Liver (tissue), 9 donors: ENCODE results near the gene CCR2. TPM values are rescaled to one million over a fixed set of nuclear protein-coding genes. Genes with fewer than 3 reads are reported as not detected.

Experiments used
- DNase-seq: peaks from one replicate; pipeline ENCODE4 v3.0.0-alpha.2; 2017; ENCODE audit warnings: low spot score
- H3K27ac ChIP-seq, 2 donors: one replicate each; pipeline ENCODE4 v1.7.0; 2013; ENCODE audit warnings: inconsistent platforms in 2 of 2, low read length in 2 of 2, control low read depth in 1 of 2, low read depth in 1 of 2, mild to moderate bottlenecking in 1 of 2
- H3K27me3 ChIP-seq, 4 donors: one replicate each; pipeline versions ENCODE4 v1.6.1 to v1.7.0; 2013; ENCODE audit warnings: low read length in 3 of 4, inconsistent platforms in 1 of 4, mild to moderate bottlenecking in 1 of 4, moderate library complexity in 1 of 4; ENCODE audit not compliant: control insufficient read depth in 4 of 4, insufficient read depth in 4 of 4
- H3K36me3 ChIP-seq, 4 donors: one replicate each; pipeline versions ENCODE4 v1.6.1 to v1.7.0; 2013; ENCODE audit warnings: low read length in 3 of 4, mild to moderate bottlenecking in 3 of 4, low read depth in 1 of 4, moderate library complexity in 1 of 4; ENCODE audit not compliant: control insufficient read depth in 4 of 4, insufficient read depth in 3 of 4
- H3K4me1 ChIP-seq, 4 donors: one replicate each; pipeline versions ENCODE4 v1.6.1 to v1.7.0; 2013; ENCODE audit warnings: low read length in 3 of 4, mild to moderate bottlenecking in 3 of 4, moderate library complexity in 1 of 4; ENCODE audit not compliant: control insufficient read depth in 4 of 4, insufficient read depth in 4 of 4
- H3K4me3 ChIP-seq, 3 donors: one replicate each; pipeline versions ENCODE4 v1.6.1 to v1.7.0; 2013; ENCODE audit warnings: low read length in 3 of 3, control low read depth in 1 of 3, low read depth in 1 of 3, mild to moderate bottlenecking in 1 of 3
- H3K9ac ChIP-seq, 2 donors: one replicate each; pipeline ENCODE4 v1.7.0; 2013; ENCODE audit warnings: low read length in 2 of 2, mild to moderate bottlenecking in 2 of 2, moderate library complexity in 2 of 2, control low read depth in 1 of 2, low read depth in 1 of 2
- H3K9me3 ChIP-seq, 4 donors: one replicate each; pipeline versions ENCODE4 v1.6.1 to v1.7.0; 2013; ENCODE audit warnings: low read length in 3 of 4; ENCODE audit not compliant: control insufficient read depth in 4 of 4
- EGR1 ChIP-seq, 2 donors: IDR thresholded peaks; 2 replicates each; pipeline ENCODE4 v1.6.1; 2016 to 2018; ENCODE audit warnings: antibody characterized with exemption in 2 of 2, low read depth in 2 of 2
- FOXA1 ChIP-seq: IDR thresholded peaks from 2 replicates; pipeline ENCODE4 v1.6.1; 2016; ENCODE audit warnings: antibody characterized with exemption
- FOXA2 ChIP-seq: IDR thresholded peaks from 2 replicates; pipeline ENCODE4 v1.6.1; 2016; ENCODE audit warnings: antibody characterized with exemption
- GABPA ChIP-seq, 2 donors: IDR thresholded peaks in 1 of 2; conservative IDR thresholded peaks in 1 of 2; 2 replicates each; pipeline ENCODE4 v1.6.1; 2016; ENCODE audit warnings: antibody characterized with exemption in 2 of 2, mild to moderate bottlenecking in 1 of 2, moderate library complexity in 1 of 2
- HNF4A ChIP-seq, 2 donors: conservative IDR thresholded peaks; 2 replicates each; pipeline ENCODE4 v1.6.1; 2016; ENCODE audit warnings: antibody characterized with exemption in 2 of 2, mild to moderate bottlenecking in 2 of 2
- HNF4G ChIP-seq: IDR thresholded peaks from 2 replicates; pipeline ENCODE4 v1.6.1; 2016; ENCODE audit warnings: antibody characterized with exemption
- JUND ChIP-seq, 2 donors: IDR thresholded peaks; 2 replicates each; pipeline ENCODE4 v1.6.1; 2016; ENCODE audit warnings: antibody characterized with exemption in 2 of 2
- NR2F2 ChIP-seq: IDR thresholded peaks from 2 replicates; pipeline ENCODE4 v1.6.1; 2016; ENCODE audit warnings: antibody characterized with exemption
- RAD21 ChIP-seq, 2 donors: IDR thresholded peaks; 2 replicates each; pipeline ENCODE4 v1.6.1; 2016; ENCODE audit warnings: antibody characterized with exemption in 2 of 2, mild to moderate bottlenecking in 2 of 2
- RXRA ChIP-seq, 2 donors: IDR thresholded peaks; 2 replicates each; pipeline ENCODE4 v1.6.1; 2017 to 2018; ENCODE audit warnings: antibody characterized with exemption in 2 of 2, mild to moderate bottlenecking in 1 of 2
- SP1 ChIP-seq: IDR thresholded peaks from 2 replicates; pipeline ENCODE4 v1.6.1; 2018; ENCODE audit warnings: antibody characterized with exemption, mild to moderate bottlenecking
- YY1 ChIP-seq: IDR thresholded peaks from 2 replicates; pipeline ENCODE4 v1.6.1; 2016; ENCODE audit warnings: antibody characterized with exemption, mild to moderate bottlenecking
- ZBTB33 ChIP-seq: IDR thresholded peaks from 2 replicates; pipeline ENCODE4 v1.6.1; 2016; ENCODE audit warnings: antibody characterized with exemption
- WGBS: extraction: QIAGEN DNeasy Blood & Tissue Kit; methylation state at CpG from one replicate; pipeline ENCODE4 v1.1.7; 2013; 5-methylcytosine and 5-hydroxymethylcytosine counted together
- polyA plus RNA-seq, 2 donors: library from polyadenylated mRNA; stranded (reverse) in 1 of 2; unstranded in 1 of 2; fragments of 200-250 nt in 1 of 2; fragments of >200 nt in 1 of 2; fragmentation: Nextera tagmentation in 1 of 2; extraction: Ambion mirVana in 1 of 2; gene quantifications; one replicate each; pipeline versions ENCODE4 v1.2.1 to v1.2.3, GENCODE V29; 2013 to 2015
- total RNA-seq, 2 donors: library from RNA; depleted of rRNA; stranded (reverse); fragments of >200 nt; gene quantifications; one replicate each; pipeline ENCODE4 v1.2.3, GENCODE V29; 2014
- TF ChIP-seq, protein P1 (sequence below): fragments of 150-350 bp; IDR thresholded peaks from 2 replicates; pipeline ENCODE4 v1.5.1; 2017; ENCODE audit warnings: improper control_type of control experiment, low read depth, low read length; ENCODE audit not compliant: missing input control
- TF ChIP-seq, protein P2 (sequence below): IDR thresholded peaks from 2 replicates; pipeline ENCODE4 v1.6.1; 2016; ENCODE audit warnings: antibody characterized with exemption
- TF ChIP-seq, protein P3 (sequence below): IDR thresholded peaks from 2 replicates; pipeline ENCODE4 v1.6.1; 2016; ENCODE audit warnings: antibody characterized with exemption, mild to moderate bottlenecking
- donor health status: healthy.
- donor health status: healthy.
- donor health status: healthy.
- donor health status: healthy.
- donor health status: healthy.

The CCR2 gene
- total and polyA plus RNA-seq, 4 donors = 0.68 to 3.4 (median 2.4) TPM

DNA sequence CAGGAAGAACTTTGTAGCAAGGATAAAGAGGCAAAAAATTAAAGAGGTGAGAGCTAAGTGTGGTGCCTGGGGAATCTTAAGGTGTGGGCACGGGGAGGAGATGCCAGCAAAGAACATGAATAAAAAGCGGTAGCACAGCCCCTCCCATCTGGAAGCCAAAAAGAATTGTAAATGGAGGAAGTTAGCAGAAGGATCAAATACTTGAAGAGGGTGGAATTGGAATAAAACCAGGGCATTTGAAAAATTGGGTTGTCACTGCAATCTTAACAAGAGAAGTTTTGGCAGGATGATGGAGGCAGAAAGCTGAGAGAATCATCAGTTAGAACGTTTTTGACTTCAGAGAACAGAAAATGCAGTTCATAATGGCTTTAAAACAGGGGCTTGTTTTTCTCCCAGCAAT lies 2.4 kb downstream of the CCR2 start:
- TF ChIP-seq ZBTB33 = no peak
- no peak for TF ChIP-seq EGR1 (IDR thresholded peaks at IDR 0.05; ENCODE audit: low read depth in 2 of 2)
- TF ChIP-seq FOXA1 = no peak
- TF ChIP-seq, protein P1, sequence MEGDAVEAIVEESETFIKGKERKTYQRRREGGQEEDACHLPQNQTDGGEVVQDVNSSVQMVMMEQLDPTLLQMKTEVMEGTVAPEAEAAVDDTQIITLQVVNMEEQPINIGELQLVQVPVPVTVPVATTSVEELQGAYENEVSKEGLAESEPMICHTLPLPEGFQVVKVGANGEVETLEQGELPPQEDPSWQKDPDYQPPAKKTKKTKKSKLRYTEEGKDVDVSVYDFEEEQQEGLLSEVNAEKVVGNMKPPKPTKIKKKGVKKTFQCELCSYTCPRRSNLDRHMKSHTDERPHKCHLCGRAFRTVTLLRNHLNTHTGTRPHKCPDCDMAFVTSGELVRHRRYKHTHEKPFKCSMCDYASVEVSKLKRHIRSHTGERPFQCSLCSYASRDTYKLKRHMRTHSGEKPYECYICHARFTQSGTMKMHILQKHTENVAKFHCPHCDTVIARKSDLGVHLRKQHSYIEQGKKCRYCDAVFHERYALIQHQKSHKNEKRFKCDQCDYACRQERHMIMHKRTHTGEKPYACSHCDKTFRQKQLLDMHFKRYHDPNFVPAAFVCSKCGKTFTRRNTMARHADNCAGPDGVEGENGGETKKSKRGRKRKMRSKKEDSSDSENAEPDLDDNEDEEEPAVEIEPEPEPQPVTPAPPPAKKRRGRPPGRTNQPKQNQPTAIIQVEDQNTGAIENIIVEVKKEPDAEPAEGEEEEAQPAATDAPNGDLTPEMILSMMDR = no peak
- TF ChIP-seq HNF4G = no peak
- TF ChIP-seq JUND (IDR thresholded peaks at IDR 0.05) = no peak
- TF ChIP-seq NR2F2 = no peak
- TF ChIP-seq, protein P2, sequence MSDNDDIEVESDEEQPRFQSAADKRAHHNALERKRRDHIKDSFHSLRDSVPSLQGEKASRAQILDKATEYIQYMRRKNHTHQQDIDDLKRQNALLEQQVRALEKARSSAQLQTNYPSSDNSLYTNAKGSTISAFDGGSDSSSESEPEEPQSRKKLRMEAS = no peak
- TF ChIP-seq SP1 = no peak
- no peak for TF ChIP-seq GABPA (IDR thresholded peaks at IDR 0.05 in 1 of 2, conservative IDR thresholded peaks at IDR 0.05 in 1 of 2)
- no peak for TF ChIP-seq FOXA2
- TF ChIP-seq, protein P3, sequence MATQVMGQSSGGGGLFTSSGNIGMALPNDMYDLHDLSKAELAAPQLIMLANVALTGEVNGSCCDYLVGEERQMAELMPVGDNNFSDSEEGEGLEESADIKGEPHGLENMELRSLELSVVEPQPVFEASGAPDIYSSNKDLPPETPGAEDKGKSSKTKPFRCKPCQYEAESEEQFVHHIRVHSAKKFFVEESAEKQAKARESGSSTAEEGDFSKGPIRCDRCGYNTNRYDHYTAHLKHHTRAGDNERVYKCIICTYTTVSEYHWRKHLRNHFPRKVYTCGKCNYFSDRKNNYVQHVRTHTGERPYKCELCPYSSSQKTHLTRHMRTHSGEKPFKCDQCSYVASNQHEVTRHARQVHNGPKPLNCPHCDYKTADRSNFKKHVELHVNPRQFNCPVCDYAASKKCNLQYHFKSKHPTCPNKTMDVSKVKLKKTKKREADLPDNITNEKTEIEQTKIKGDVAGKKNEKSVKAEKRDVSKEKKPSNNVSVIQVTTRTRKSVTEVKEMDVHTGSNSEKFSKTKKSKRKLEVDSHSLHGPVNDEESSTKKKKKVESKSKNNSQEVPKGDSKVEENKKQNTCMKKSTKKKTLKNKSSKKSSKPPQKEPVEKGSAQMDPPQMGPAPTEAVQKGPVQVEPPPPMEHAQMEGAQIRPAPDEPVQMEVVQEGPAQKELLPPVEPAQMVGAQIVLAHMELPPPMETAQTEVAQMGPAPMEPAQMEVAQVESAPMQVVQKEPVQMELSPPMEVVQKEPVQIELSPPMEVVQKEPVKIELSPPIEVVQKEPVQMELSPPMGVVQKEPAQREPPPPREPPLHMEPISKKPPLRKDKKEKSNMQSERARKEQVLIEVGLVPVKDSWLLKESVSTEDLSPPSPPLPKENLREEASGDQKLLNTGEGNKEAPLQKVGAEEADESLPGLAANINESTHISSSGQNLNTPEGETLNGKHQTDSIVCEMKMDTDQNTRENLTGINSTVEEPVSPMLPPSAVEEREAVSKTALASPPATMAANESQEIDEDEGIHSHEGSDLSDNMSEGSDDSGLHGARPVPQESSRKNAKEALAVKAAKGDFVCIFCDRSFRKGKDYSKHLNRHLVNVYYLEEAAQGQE = no peak
- no peak for TF ChIP-seq HNF4A (conservative IDR thresholded peaks at IDR 0.05)
- no peak for TF ChIP-seq YY1
- TF ChIP-seq RAD21 (IDR thresholded peaks at IDR 0.05) = no peak
- TF ChIP-seq RXRA (IDR thresholded peaks at IDR 0.05) = no peak
- no peak overlapping the region for H3K9ac ChIP-seq
- 54% methylated on average over 3 of the region's 3 CpGs for WGBS

GRCh38 chr3:46356909-46357308 lies 3.0 kb downstream of the CCR2 start:
- H3K4me3 ChIP-seq = no peak overlapping the region
- no peak for DNase-seq
- H3K27ac ChIP-seq = no peak overlapping the region
- H3K4me1 ChIP-seq = peaks cover 0 to 3% (median 0%) of the 10 kb centered on the region in 4 donors
- H3K36me3 ChIP-seq = no peaks in the 10 kb centered on the region
- WGBS = 73% methylated on average over 4 of the region's 4 CpGs
- no peaks in the 10 kb centered on the region for H3K9me3 ChIP-seq
- no peak overlapping the region for H3K9ac ChIP-seq
- peaks cover 0 to 3% (median 0%) of the 10 kb centered on the region in 4 donors for H3K27me3 ChIP-seq
- TF ChIP-seq JUND (IDR thresholded peaks at IDR 0.05) = no peak
- TF ChIP-seq RAD21 (IDR thresholded peaks at IDR 0.05) = no peak
- TF ChIP-seq HNF4G = no peak
- TF ChIP-seq GABPA (IDR thresholded peaks at IDR 0.05 in 1 of 2, conservative IDR thresholded peaks at IDR 0.05 in 1 of 2) = no peak
- no peak for TF ChIP-seq FOXA2
- TF ChIP-seq YY1 = no peak
- no peak for TF ChIP-seq FOXA1
- no peak for TF ChIP-seq HNF4A (conservative IDR thresholded peaks at IDR 0.05)
- no peak for TF ChIP-seq EGR1 (IDR thresholded peaks at IDR 0.05; ENCODE audit: low read depth in 2 of 2)
- TF ChIP-seq, protein P3 = no peak
- TF ChIP-seq, protein P1 = no peak
- TF ChIP-seq, protein P2 = no peak
- no peak for TF ChIP-seq NR2F2
- no peak for TF ChIP-seq RXRA (IDR thresholded peaks at IDR 0.05)

More for the DNA sequence above, 2.4 kb downstream of the CCR2 start:
- H3K4me1 ChIP-seq = peaks cover 0 to 3% (median 0%) of the 10 kb centered on the region in 4 donors
- H3K27me3 ChIP-seq = peaks cover 0 to 3% (median 0%) of the 10 kb centered on the region in 4 donors
- DNase-seq = no peak
- H3K9me3 ChIP-seq = no peaks in the 10 kb centered on the region
- no peaks in the 10 kb centered on the region for H3K36me3 ChIP-seq
- no peak overlapping the region for H3K4me3 ChIP-seq
- H3K27ac ChIP-seq = no peak overlapping the region
